ENCODE measurements around the gene RBM4B. TPM values are rescaled to one million over a fixed set of nuclear protein-coding genes. Genes with fewer than 3 reads are reported as not detected.

The RBM4B gene
- total RNA-seq, 2 donors from 2014 or later, result 15.5 to 40.7 TPM

GRCh38 chr11:66691311-66691980, 13.8 kb upstream of the RBM4B start:
- no peak overlapping the region for H3K27ac ChIP-seq
- peaks cover 5 to 14% of the 10 kb centered on the region in 2 donors for H3K36me3 ChIP-seq
- H3K9me3 ChIP-seq, result no peaks in the 10 kb centered on the region
- intact Hi-C loops (cut with DNase I), result no loop called here
- H3K4me1 ChIP-seq (replicated peaks), result peaks cover 4% of the 10 kb centered on the region
- DNase-seq (ENCODE audit: low spot score), result no peak
- H3K4me3 ChIP-seq, result no peak overlapping the region
- TF ChIP-seq, protein P1, sequence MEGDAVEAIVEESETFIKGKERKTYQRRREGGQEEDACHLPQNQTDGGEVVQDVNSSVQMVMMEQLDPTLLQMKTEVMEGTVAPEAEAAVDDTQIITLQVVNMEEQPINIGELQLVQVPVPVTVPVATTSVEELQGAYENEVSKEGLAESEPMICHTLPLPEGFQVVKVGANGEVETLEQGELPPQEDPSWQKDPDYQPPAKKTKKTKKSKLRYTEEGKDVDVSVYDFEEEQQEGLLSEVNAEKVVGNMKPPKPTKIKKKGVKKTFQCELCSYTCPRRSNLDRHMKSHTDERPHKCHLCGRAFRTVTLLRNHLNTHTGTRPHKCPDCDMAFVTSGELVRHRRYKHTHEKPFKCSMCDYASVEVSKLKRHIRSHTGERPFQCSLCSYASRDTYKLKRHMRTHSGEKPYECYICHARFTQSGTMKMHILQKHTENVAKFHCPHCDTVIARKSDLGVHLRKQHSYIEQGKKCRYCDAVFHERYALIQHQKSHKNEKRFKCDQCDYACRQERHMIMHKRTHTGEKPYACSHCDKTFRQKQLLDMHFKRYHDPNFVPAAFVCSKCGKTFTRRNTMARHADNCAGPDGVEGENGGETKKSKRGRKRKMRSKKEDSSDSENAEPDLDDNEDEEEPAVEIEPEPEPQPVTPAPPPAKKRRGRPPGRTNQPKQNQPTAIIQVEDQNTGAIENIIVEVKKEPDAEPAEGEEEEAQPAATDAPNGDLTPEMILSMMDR (IDR thresholded peaks at IDR 0.05), result no peak
- TF ChIP-seq POLR2A (IDR thresholded peaks at IDR 0.05) (no peak), POLR2AphosphoS5 (IDR thresholded peaks at IDR 0.05) (no peak)
- WGBS, result 92% methylated on average over 31 of the region's 38 CpGs
- no peaks in the 10 kb centered on the region for H3K27me3 ChIP-seq (replicated peaks; ENCODE audit: insufficient read depth)

- TF ChIP-seq, protein P1 (IDR thresholded peaks at IDR 0.05), result no peak
- TF ChIP-seq POLR2AphosphoS5 (IDR thresholded peaks at IDR 0.05), result no peak
- TF ChIP-seq POLR2A (IDR thresholded peaks at IDR 0.05), result no peak
- 94% methylated on average over 32 of the region's 32 CpGs for WGBS
- intact Hi-C loops (cut with DNase I), result no loop called here
- H3K27ac ChIP-seq, result no peak overlapping the region
- H3K36me3 ChIP-seq, result peaks cover 5 to 14% of the 10 kb centered on the region in 2 donors
- H3K27me3 ChIP-seq (replicated peaks; ENCODE audit: insufficient read depth), result no peaks in the 10 kb centered on the region
- H3K9me3 ChIP-seq, result no peaks in the 10 kb centered on the region
- H3K4me3 ChIP-seq, result no peak overlapping the region
- H3K4me1 ChIP-seq (replicated peaks), result peaks cover 4% of the 10 kb centered on the region
- no peak for DNase-seq (ENCODE audit: low spot score)
Observed at GRCh38 chr11:66689661-66690590, 12.2 kb upstream of the RBM4B start.

DNA sequence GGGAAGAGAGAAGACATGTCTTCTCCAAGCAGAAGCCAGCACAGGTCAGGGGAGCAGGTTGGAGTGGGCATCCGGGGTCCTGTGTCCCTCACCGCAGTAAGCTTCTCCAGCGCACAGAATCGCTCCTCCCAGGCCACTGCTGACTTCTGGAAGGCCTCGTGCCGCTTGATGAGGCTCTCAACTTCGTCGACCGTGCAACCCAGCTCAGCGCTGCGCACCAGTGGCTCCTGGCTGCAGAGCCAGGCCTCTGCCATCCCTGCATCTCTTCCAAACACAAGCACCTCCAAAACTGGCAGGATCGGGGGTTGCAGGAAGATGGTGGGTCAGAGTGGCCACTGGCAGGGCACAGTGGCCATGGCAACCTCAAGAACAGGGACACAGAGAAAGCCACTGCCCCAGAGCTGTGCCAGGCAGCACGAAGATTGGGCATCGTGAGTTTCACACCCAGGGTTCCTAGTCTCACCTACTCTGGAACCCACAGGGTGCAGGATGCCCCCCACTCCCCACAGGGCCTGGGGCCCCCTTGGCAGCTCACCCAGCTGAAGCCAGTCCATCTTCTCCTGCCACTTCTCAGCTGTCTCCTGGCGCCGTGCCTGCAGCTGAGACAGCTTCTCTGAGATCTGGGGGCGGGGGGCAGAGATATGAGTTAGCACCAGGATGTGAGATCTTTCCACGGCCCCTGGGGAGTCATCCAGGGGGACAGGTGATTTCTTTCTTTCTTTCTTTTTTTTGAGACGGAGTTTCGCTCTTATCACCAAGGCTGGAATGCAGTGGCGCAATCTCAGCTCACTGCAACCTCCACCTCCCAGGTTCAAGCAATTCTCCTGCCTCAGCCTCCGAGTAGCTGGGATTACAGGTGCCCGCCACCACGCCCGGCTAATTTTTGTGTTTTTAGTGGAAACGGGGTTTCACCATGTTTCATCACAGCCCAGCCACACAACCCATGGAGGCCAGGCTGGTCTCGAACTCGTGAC, 11.2 kb upstream of the RBM4B start:
- peaks cover 4% of the 10 kb centered on the region for H3K4me1 ChIP-seq (replicated peaks)
- no peak overlapping the region for H3K4me3 ChIP-seq
- H3K9me3 ChIP-seq, result no peaks in the 10 kb centered on the region
- H3K27me3 ChIP-seq (replicated peaks; ENCODE audit: insufficient read depth), result no peaks in the 10 kb centered on the region
- WGBS, result 89% methylated on average over 28 of the region's 28 CpGs
- intact Hi-C loops (cut with DNase I), result no loop called here
- DNase-seq (ENCODE audit: low spot score), result no peak
- no peak overlapping the region for H3K27ac ChIP-seq
- TF ChIP-seq POLR2AphosphoS5 (IDR thresholded peaks at IDR 0.05) (no peak), POLR2A (IDR thresholded peaks at IDR 0.05) (no peak)
- TF ChIP-seq, protein P1 (IDR thresholded peaks at IDR 0.05), result no peak
- H3K36me3 ChIP-seq, result peaks cover 5 to 14% of the 10 kb centered on the region in 2 donors

DNA sequence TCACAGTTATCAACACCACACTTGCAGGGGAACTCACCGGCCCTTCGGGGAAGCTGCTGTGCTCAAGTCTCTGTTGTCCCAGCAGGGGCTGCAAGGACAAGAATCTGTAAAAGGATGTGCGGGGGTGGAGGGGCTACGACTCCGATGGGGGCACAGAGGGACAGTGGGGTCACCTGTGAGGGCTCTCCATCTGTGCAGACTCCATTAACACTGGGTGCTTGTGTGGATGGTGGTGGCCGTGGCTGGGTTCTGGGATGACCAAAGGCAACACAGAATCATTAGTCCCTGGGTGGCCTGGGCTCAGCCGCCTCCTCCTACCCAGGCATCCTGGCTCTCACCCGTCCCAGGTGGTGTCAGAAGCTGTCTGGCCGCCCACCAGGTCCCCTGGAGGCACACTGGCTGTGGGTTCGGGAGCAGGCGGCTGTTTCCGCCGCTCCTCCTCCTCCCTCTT, 10.2 kb upstream of the RBM4B start:
- no peak overlapping the region for H3K4me3 ChIP-seq
- H3K9me3 ChIP-seq, result no peaks in the 10 kb centered on the region
- H3K36me3 ChIP-seq, result peaks cover 5 to 7% of the 10 kb centered on the region in 2 donors
- H3K27me3 ChIP-seq (replicated peaks; ENCODE audit: insufficient read depth), result no peaks in the 10 kb centered on the region
- intact Hi-C loops (cut with DNase I), result no loop called here
- peak overlapping the region; percentile 80 to 81 for H3K27ac ChIP-seq
- TF ChIP-seq POLR2AphosphoS5 (IDR thresholded peaks at IDR 0.05), result no peak
- no peak for TF ChIP-seq POLR2A (IDR thresholded peaks at IDR 0.05)
- TF ChIP-seq, protein P1 (IDR thresholded peaks at IDR 0.05), result no peak
- no peak for DNase-seq (ENCODE audit: low spot score)
- peaks cover 4% of the 10 kb centered on the region for H3K4me1 ChIP-seq (replicated peaks)
- WGBS, result 69% methylated on average over 13 of the region's 13 CpGs

Measured in prostate gland (tissue), 2 donors.